Keratinocyte (primary cell): ENCODE data around the gene SLX1B. TPM values are rescaled to one million over a fixed set of nuclear protein-coding genes. Genes with fewer than 3 reads are reported as not detected.
A peak's percentile ranks its signal among the peaks of the same experiment; 100 is the strongest.
"Not testable (repeated sequence)": the region's sequence is repeated elsewhere in the genome, so short reads cannot be mapped to it uniquely, and the experiment has no call there.

Experiments used
- DNase-seq: peaks from one replicate; pipeline ENCODE4 v3.0.0-alpha.2; 2011; ENCODE audit warnings: low read depth, missing footprints, low spot score
- FAIRE-seq: peaks from 2 replicates; lab custom pipeline; 2011; peaks lifted over from hg19 to GRCh38; lab: Jason Lieb, UNC
- H2AFZ ChIP-seq: 2 replicates; pipeline ENCODE4 v1.6.0; 2012; ENCODE audit warnings: low read length, control low read depth, inconsistent platforms; ENCODE audit not compliant: control insufficient read depth
- H3K27ac ChIP-seq: 2 replicates; pipeline ENCODE4 v1.5.1; 2011; ENCODE audit warnings: low read length; ENCODE audit not compliant: control insufficient read depth, insufficient read depth
- H3K27me3 ChIP-seq: 3 replicates; pipeline ENCODE4 v1.6.0; 2011; ENCODE audit warnings: low read length; ENCODE audit not compliant: control insufficient read depth, insufficient read depth; ENCODE audit errors: extremely low read depth
- H3K36me3 ChIP-seq, 2 experiments: 2 replicates in 1 of 2; 3 replicates in 1 of 2; pipeline ENCODE4 v1.5.1; 2011; ENCODE audit warnings: low read length in 2 of 2, mild to moderate bottlenecking in 1 of 2; ENCODE audit not compliant: control insufficient read depth in 2 of 2, insufficient read depth in 2 of 2; ENCODE audit errors: extremely low read depth in 1 of 2
- H3K4me1 ChIP-seq: 3 replicates; pipeline ENCODE4 v1.5.1; 2011; ENCODE audit warnings: low read length; ENCODE audit not compliant: control insufficient read depth, insufficient read depth; ENCODE audit errors: extremely low read depth
- H3K4me2 ChIP-seq: 3 replicates; pipeline ENCODE4 v1.6.0; 2011; ENCODE audit warnings: low read depth, low read length; ENCODE audit not compliant: control insufficient read depth, insufficient read depth; ENCODE audit errors: extremely low read depth
- H3K4me3 ChIP-seq, 3 experiments: fragments of 200-600 bp in 1 of 3; sonication (generic) in 1 of 3; 2 replicates in 2 of 3; 3 replicates in 1 of 3; pipeline ENCODE4 v1.5.1; 2011 to 2016; ENCODE audit warnings: low read length in 3 of 3, mild to moderate bottlenecking in 3 of 3, control low read depth in 2 of 3, inconsistent platforms in 1 of 3, low read depth in 1 of 3, mixed read lengths in 1 of 3, mixed run types in 1 of 3, moderate library complexity in 1 of 3; ENCODE audit not compliant: control insufficient read depth in 2 of 3, insufficient read depth in 2 of 3; ENCODE audit errors: extremely low read depth in 1 of 3
- H3K79me2 ChIP-seq: 2 replicates; pipeline ENCODE4 v1.6.0; 2012; ENCODE audit warnings: low read length; ENCODE audit not compliant: control insufficient read depth, insufficient read depth
- H3K9ac ChIP-seq: 3 replicates; pipeline ENCODE4 v1.6.0; 2011; ENCODE audit warnings: low read length; ENCODE audit not compliant: control insufficient read depth, insufficient read depth; ENCODE audit errors: extremely low read depth
- H3K9me1 ChIP-seq: 3 replicates; pipeline ENCODE4 v1.6.0; 2011; ENCODE audit warnings: low read length; ENCODE audit not compliant: control insufficient read depth, insufficient read depth; ENCODE audit errors: extremely low read depth
- H3K9me3 ChIP-seq: 2 replicates; pipeline ENCODE4 v1.5.1; 2012; ENCODE audit warnings: low read depth, low read length; ENCODE audit not compliant: control insufficient read depth
- H4K20me1 ChIP-seq: 3 replicates; pipeline ENCODE4 v1.6.0; 2011; ENCODE audit warnings: low read length; ENCODE audit not compliant: control insufficient read depth, insufficient read depth; ENCODE audit errors: extremely low read depth
- dilution Hi-C: fragments of 300-500 bp; cut with MboI; formaldehyde crosslinking; loops from one replicate; pipeline ENCODE4 v1.7.0; 2020; ENCODE audit warnings: low sequenced_read_pairs; ENCODE audit not compliant: extremely low pct_ligation_motif_present
- polyA plus RNA-seq, 5 experiments: library from polyadenylated mRNA; depleted of rRNA in 3 of 5; stranded (reverse) in 3 of 5; stranded (forward) in 1 of 5; unstranded in 1 of 5; fragments of >200 nt; gene quantifications; 1 replicate in 1 of 5; 2 replicates in 3 of 5; 3 replicates in 1 of 5; pipeline versions ENCODE4 v1.2.1 to v1.2.3, GENCODE V29; 2011 to 2012; ENCODE audit warnings: missing spikeins in 2 of 5, low read depth in 1 of 5, low replicate concordance in 1 of 5

The SLX1B gene
- polyA plus RNA-seq, 1 donor (not counting 4 experiments of a cell fraction or from before 2014, with no cell fraction given) = 9.3 TPM

- H3K4me2 ChIP-seq, H3K9me1 ChIP-seq, H2AFZ ChIP-seq, DNase-seq, H3K4me3 ChIP-seq, H3K27ac ChIP-seq, FAIRE-seq, H3K4me1 ChIP-seq, H3K36me3 ChIP-seq, dilution Hi-C loops, H3K9ac ChIP-seq, H3K79me2 ChIP-seq, H4K20me1 ChIP-seq, H3K27me3 ChIP-seq, H3K9me3 ChIP-seq: not testable (repeated sequence)
Observed at GRCh38 chr16:29465985-29466824, 11.9 kb downstream of the SLX1B start.

DNA sequence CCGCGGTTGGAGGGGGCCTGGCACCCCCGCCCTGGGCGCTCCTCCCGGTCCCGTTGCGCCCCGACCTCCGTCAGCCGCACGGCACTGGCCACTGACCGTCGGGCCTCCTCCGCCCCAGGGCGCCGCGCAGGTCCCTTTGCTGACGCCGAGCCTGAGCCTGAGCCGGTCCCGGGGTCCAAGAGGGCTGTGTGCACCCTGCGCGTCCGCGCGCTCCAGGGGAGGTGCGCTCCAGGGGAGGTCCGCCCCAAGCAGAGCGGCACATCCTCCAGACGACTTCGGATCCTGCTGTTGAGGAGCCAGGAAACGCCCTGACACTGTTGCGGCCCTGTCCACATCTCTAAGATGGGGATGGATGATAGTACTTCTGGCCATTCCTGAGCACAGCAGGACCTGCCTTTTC lies 12.6 kb downstream of the SLX1B start:
- H4K20me1 ChIP-seq, H2AFZ ChIP-seq, DNase-seq, H3K4me2 ChIP-seq, H3K4me3 ChIP-seq, dilution Hi-C loops, H3K9ac ChIP-seq, H3K79me2 ChIP-seq, FAIRE-seq, H3K9me1 ChIP-seq, H3K36me3 ChIP-seq, H3K27me3 ChIP-seq, H3K9me3 ChIP-seq, H3K4me1 ChIP-seq, H3K27ac ChIP-seq: not testable (repeated sequence)

- DNase-seq, H2AFZ ChIP-seq, H3K36me3 ChIP-seq, H3K9ac ChIP-seq, FAIRE-seq, H3K9me1 ChIP-seq, H3K27me3 ChIP-seq, H3K27ac ChIP-seq, dilution Hi-C loops, H3K4me3 ChIP-seq, H3K9me3 ChIP-seq, H3K4me1 ChIP-seq, H4K20me1 ChIP-seq, H3K4me2 ChIP-seq, H3K79me2 ChIP-seq: not testable (repeated sequence)
Observed at GRCh38 chr16:29467654-29468366, 13.5 kb downstream of the SLX1B start.

DNA sequence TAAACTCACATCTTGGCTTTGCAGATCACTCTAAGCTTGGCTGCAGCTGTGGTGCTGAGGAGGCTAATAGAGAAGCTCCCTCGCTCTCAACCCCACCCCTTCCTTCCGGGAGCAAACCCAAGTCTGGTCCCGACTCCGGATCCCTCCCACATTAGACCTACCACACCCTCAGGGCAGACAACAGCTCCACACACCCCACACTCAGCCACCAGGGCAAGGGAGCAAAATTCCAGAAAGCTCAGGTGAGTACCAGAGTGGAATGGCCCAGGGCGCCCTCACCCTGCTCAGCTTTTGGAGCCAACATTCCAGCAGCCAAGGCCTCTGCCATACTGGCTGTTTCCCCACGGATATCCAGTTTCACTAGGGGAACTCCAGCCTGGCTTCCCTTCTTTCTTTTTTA lies 15.3 kb downstream of the SLX1B start:
- H3K79me2 ChIP-seq, H3K4me3 ChIP-seq, H3K27me3 ChIP-seq, DNase-seq, H3K36me3 ChIP-seq, dilution Hi-C loops, H2AFZ ChIP-seq, H3K9me1 ChIP-seq, H3K4me2 ChIP-seq, H3K27ac ChIP-seq, H3K9ac ChIP-seq, H3K4me1 ChIP-seq, H4K20me1 ChIP-seq, H3K9me3 ChIP-seq: not testable (repeated sequence)
- peak; percentile 71 for FAIRE-seq

GRCh38 chr16:29472065-29472464 lies 17.7 kb downstream of the SLX1B start:
- DNase-seq, H3K4me3 ChIP-seq, H3K27me3 ChIP-seq, H3K4me2 ChIP-seq, dilution Hi-C loops, H3K27ac ChIP-seq, H2AFZ ChIP-seq, H3K9me3 ChIP-seq, H3K9ac ChIP-seq, H3K79me2 ChIP-seq, H3K36me3 ChIP-seq, FAIRE-seq, H3K4me1 ChIP-seq, H3K9me1 ChIP-seq, H4K20me1 ChIP-seq: not testable (repeated sequence)
